ENCODE data around the gene KCNJ5. TPM values are rescaled to one million over a fixed set of nuclear protein-coding genes. Genes with fewer than 3 reads are reported as not detected.

The KCNJ5 gene
- total RNA-seq, 4 donors from 2014 or later, result 0.47 to 1.9 TPM; not detected in 2

DNA sequence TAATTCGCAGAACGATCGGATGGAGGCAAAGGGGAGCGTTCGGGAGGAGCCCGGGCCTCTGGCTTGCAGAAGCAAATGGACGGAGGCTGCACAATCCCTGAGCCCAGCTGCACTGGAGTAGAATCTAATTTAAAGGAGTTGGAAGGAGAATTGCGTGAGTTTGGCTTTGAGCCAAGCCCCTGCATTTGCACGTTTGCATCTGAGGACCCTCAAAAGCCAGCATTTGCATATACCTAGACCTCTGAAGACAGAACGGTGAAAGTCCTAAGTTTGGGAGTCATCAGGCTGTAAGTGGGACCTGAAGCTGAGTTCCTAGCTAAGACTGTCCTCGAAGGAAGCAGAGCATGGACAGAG is 35.9 kb downstream of the KCNJ5 start:
- intact Hi-C loops (cut with DNase I), result no loop called here
- TF ChIP-seq, protein P1, sequence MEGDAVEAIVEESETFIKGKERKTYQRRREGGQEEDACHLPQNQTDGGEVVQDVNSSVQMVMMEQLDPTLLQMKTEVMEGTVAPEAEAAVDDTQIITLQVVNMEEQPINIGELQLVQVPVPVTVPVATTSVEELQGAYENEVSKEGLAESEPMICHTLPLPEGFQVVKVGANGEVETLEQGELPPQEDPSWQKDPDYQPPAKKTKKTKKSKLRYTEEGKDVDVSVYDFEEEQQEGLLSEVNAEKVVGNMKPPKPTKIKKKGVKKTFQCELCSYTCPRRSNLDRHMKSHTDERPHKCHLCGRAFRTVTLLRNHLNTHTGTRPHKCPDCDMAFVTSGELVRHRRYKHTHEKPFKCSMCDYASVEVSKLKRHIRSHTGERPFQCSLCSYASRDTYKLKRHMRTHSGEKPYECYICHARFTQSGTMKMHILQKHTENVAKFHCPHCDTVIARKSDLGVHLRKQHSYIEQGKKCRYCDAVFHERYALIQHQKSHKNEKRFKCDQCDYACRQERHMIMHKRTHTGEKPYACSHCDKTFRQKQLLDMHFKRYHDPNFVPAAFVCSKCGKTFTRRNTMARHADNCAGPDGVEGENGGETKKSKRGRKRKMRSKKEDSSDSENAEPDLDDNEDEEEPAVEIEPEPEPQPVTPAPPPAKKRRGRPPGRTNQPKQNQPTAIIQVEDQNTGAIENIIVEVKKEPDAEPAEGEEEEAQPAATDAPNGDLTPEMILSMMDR (IDR thresholded peaks at IDR 0.05), result no peak
- no peak for TF ChIP-seq POLR2A (IDR thresholded peaks at IDR 0.05)
- Histone ChIP-seq H3K27me3 (no peaks in the 10 kb centered on the region), H3K4me1 (peaks cover 3 to 7% (median 3%) of the 10 kb centered on the region in 3 donors), H3K4me3 (no peak overlapping the region), H3K9me3 (no peaks in the 10 kb centered on the region), H3K36me3 (no peaks in the 10 kb centered on the region), H3K27ac (no peak overlapping the region)
- DNase-seq, result no peak
- WGBS, 2 donors, result 74 to 78% methylated on average over 11 of the region's 11 CpGs

DNA sequence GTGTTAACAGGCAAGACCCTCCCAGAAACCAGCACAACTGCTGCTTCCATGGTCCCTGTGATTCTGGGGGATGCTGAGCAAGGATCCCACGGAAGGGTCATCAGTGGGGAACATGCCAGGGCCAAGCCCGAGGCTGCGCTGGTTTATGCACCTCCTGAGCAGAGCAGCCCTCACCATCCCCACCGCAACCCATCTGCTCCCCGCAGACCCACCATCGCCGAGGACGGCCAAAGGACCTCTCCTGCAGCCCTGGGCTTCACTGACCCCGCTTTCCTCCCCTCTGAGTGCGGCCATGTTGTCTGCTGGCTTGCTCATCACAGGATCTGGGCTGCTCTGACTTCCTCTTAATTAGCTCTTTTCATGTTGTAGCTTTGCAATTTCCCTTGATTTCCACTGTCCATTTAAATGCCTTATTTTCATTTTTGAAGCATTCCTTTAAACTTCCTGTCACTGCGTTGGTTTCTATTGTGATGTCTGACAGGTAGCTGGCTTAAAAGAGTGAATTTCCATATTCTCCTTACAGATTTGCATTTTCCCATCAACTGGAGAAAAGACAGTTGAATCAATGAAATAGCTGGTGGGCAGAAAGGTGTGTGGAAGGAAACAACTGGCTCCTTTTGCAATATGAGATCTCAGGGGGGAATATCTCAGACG is 36.7 kb downstream of the KCNJ5 start:
- Histone ChIP-seq H3K27me3 (no peaks in the 10 kb centered on the region), H3K9me3 (no peaks in the 10 kb centered on the region), H3K4me3 (no peak overlapping the region), H3K27ac (no peak overlapping the region), H3K36me3 (no peaks in the 10 kb centered on the region), H3K4me1 (peaks cover 3 to 7% (median 3%) of the 10 kb centered on the region in 3 donors)
- intact Hi-C loops (cut with DNase I), result no loop called here
- DNase-seq, result no peak
- 82% methylated on average over 9 to 11 of the region's 12 CpGs for WGBS, 2 donors
- TF ChIP-seq, protein P1 (IDR thresholded peaks at IDR 0.05), result no peak
- TF ChIP-seq POLR2A (IDR thresholded peaks at IDR 0.05), result no peak

DNA sequence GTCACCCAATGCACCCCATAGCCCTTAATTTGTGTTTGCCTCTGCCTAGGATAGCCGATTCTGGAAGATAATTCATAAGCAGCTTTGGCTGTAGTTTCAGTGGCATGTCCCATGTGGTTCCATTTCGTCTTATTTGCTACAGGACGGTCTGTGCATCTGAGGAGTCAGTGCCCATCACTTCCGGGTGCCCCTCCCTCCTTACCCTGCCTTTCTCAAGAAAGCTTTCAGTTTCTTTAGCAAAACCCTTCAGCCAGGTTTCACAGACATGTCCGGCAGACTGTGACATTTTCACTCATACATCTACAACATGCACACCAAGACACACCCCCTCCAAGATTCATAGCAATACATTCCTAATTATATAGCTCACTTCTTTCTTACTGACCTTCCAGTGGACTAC is 37.2 kb downstream of the KCNJ5 start:
- Histone ChIP-seq H3K4me3 (no peak overlapping the region), H3K27me3 (no peaks in the 10 kb centered on the region), H3K27ac (no peak overlapping the region), H3K36me3 (no peaks in the 10 kb centered on the region), H3K4me1 (peaks cover 3 to 7% (median 3%) of the 10 kb centered on the region in 3 donors), H3K9me3 (no peaks in the 10 kb centered on the region)
- 56 to 60% methylated on average over 5 of the region's 5 CpGs for WGBS, 2 donors
- no peak for DNase-seq
- intact Hi-C loops (cut with DNase I), result no loop called here
- TF ChIP-seq, protein P1 (IDR thresholded peaks at IDR 0.05), result no peak
- TF ChIP-seq POLR2A (IDR thresholded peaks at IDR 0.05), result no peak

DNA sequence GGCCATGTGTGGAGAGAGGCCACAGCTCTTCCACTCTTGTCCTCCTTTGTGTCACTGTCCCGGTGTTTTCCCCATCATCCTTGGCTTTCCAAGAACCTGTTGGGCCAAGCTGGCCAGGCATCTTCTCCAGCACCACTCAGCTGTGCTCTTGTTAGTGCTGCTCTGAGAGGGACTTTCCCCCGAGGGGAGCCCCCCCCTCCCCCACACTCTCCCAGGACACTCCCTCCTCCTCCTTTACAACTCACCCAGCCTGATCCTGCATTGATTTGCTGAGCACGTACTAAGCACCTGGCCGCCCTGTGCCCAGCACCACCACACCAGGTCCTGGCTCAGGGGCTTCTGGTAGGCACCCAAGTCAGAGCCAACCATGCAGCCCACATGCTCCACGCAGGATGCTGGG is 38.3 kb downstream of the KCNJ5 start:
- Histone ChIP-seq H3K27ac (no peak overlapping the region), H3K4me1 (peaks cover 3 to 7% (median 3%) of the 10 kb centered on the region in 3 donors), H3K4me3 (no peak overlapping the region), H3K36me3 (no peaks in the 10 kb centered on the region), H3K9me3 (no peaks in the 10 kb centered on the region), H3K27me3 (no peaks in the 10 kb centered on the region)
- TF ChIP-seq, protein P1 (IDR thresholded peaks at IDR 0.05), result no peak
- TF ChIP-seq POLR2A (IDR thresholded peaks at IDR 0.05), result no peak
- WGBS, 2 donors, result 42 to 57% methylated on average over 2 to 5 of the region's 5 CpGs
- intact Hi-C loops (cut with DNase I), result no loop called here
- DNase-seq, result no peak

DNA sequence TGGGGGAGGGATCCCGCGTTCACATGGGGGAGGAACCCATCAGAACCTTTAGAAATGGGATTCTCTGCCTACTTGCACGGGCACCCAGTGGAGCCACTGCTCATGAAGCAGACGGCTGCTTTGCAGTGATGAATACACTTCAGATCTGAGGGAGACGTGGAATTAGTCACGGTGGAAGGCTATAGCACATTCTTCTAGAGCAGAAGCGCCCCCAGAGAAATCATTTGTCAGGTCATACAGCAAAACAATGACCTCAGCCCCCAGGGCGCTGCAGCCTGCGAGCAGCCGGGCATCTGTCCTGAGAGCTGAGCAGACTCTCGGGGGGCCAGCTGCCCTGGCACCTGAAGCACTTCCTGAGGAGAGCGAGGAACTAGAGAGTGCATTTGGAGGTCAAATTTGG is 38.8 kb downstream of the KCNJ5 start:
- Histone ChIP-seq H3K9me3 (no peaks in the 10 kb centered on the region), H3K36me3 (no peaks in the 10 kb centered on the region), H3K27ac (no peak overlapping the region), H3K4me1 (peaks cover 3 to 7% (median 3%) of the 10 kb centered on the region in 3 donors), H3K27me3 (no peaks in the 10 kb centered on the region), H3K4me3 (no peak overlapping the region)
- no peak for DNase-seq
- intact Hi-C loops (cut with DNase I), result no loop called here
- TF ChIP-seq, protein P1 (IDR thresholded peaks at IDR 0.05), result no peak
- no peak for TF ChIP-seq POLR2A (IDR thresholded peaks at IDR 0.05)
- WGBS, 2 donors, result 36% methylated on average over 5 of the region's 12 CpGs; no CpG with 5 or more reads in 1 of the 2 donors
